Medulla oblongata (tissue), 1 donor: ENCODE results near the gene DEGS1.

Source experiments
- DNase-seq: peaks from one replicate; pipeline ENCODE4 v3.0.0-alpha.2; 2015; ENCODE audit errors: extremely low spot score

The DEGS1 gene

DNA sequence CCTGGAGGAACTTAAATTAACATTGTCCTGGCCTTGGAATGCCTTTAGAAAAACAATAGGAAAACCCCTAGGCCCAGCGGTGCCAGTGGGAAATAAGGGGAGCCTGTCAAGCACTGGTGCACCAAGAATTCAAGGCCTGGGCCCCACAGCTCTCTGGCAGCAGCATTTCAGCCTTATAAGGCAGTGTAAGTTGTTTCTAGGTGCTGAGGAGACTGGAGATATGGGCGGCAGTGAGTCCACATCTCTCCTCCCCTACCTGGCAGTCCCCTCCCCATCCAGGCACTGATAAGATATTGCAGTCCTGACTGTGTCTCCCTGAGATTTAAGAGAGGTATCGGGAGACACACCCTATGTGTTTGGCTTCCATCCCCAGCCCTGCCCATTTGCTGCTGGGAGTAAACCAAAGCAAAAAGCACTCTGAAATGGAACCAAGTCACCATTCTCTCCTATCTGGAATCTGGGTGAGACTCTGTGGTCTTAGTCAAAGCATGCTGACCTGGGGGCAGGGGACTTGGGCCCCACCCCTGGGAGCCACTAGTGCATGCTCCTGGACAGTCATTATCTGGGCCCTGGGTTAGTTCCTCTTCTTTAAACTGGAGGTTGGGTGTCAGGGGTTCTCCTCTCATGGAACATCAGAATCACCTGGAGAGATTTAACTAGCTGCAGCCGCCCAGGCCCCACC, 30.5 kb downstream of the DEGS1 start:
- DNase-seq = no peak

DNA sequence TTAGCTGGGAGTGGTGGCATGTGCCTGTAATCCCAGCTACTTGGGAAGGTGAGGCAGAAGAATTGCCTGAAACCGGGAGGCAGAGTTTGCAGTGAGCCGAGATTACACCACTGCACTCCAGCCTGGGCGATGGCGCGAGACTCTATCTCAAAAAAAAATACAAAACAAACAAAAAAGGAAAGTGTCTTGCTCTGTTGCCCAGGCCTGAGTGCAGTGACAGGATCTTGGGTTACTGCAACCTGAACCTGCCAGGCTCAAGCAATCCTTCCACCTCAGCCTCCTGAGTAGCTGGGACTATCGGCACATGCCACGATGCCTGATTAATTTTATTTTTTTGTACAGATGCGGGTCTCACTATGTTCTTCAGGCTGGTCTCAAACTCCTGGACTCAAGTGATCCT, 33.3 kb downstream of the DEGS1 start:
- DNase-seq = no peak

DNA sequence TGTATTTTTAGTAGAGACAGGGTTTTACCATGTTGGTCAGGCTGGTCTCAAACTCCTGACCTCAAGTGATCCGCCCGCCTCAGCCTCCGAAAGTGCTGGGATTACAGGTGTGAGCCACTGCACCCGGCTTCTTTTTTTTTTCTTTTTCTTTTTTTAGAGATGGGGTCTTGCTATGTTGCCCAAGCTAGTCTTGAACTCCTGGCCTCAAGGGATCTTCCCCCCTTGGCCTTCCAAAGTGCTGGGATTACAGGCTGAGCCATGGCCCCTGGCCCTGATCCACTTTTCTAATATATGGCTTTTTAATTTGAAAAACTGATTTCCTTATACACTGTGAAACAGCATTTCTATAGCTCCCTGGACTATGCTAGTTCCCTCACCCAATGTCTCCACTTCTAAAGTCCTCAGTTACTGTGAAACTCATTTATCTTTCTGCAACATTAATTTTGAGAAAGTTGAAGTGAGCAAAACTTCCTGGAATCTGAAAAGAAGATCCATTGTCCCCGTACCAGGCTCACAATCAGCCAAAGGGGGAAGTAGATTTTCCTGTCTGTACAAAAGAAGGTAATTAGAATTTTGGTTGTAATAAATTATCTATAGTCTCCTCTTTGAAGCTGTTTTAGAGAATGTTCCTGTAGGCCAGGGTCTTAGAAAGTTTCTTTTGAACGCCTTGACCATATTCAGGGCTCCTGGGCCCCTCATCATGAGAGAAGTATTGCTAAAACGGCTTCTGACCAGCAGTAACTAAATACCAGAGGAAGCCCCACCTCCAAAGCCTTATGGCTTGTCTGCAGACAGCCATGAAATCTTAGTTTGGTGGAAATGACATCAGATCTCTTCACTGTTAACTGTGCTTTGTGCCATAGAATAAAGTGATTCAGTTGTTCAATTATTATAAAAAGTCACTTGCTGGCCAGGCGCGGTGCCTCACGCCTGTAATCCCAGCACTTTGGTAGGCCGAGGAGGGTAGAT, 34.9 kb downstream of the DEGS1 start:
- no peak for DNase-seq

DNA sequence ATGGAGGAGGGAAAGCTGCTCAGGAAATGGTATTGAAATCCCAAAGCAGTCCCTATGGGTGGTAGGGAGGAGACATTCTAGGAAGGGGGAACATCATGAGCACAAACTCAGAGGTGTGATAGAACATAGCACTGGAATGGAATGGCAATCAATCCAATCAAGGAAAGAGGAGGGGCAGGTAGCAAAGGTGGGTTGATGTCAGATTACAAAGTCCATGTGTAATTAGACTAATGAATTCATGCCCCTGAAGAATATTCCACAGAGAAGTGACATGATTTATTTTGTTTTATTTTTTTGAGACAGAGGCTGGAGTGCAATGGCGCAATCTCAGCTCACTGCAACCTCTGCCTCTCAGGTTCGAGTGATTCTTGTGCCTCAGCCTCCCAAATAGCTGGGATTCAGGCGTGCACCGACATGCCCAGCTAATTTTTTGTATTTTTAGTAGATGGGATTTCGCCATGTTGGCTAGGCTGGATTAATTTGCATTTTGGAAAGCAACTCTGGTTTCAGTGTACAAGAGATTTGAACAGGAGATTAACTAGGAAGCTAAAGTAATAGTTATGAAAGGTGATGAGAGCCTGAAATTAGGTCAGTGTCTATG, 36.1 kb downstream of the DEGS1 start:
- DNase-seq = no peak

DNA sequence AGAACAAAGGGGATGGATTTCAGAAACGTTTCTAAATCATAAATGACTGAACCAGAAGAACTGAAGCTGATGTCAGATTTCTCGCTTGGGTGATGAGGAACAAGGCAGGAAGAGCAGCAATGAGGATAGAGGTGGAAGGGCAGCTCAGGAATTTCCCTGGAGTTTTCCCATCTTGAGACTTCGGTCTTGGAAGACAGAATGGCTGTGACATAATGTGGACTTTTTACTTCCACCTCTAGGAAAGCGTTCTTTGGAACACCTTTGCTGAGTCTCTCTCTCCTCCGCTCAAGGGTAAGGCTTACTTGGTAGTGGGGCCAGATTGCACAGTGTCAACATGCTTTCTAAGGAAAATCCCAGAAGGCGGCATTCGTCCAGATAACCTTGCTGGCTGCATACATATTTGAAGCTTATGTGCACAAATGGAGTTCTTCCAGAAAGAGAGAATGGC, 36.6 kb downstream of the DEGS1 start:
- no peak for DNase-seq

DNA sequence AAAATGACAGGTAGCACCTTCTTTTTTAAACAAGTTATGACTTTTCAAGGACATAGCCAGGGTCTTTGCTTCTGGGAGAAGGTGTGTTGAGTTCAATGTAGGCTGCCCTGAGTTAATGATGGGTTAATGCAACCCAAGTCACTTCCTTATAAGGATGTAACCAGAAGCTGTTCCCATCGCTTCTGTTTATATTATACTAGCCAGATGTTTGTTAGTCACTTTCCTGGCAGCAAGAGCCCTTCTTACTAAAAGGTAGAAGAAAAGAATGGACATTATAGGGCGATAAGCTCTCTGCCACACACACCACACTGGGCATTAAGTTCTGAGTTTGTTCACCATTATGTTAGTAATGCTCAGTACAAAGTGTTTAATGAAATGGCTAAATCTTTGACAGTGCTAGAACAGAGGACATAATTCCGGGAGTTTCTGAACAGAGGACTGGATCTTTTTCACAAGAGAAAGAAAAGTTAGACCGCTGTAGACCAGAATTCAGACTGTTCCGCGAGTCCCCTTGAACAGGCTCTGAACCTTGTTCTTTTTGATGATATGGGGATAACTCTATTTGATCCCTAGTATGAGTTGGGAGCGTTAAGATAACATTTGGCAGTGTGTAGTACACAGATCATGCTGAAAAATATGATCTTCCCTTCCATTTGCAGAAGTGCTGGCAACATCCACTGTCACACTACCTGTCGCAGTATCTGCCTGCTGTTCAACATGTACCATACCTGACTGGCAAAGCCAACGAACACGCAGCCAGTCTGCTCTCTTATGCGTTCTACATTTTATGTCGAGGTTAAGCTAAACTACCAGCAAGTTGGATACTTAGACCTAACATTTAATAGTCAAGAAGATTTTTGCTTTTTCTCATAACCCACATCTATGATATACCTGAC, 41.0 kb downstream of the DEGS1 start:
- no peak for DNase-seq

DNA sequence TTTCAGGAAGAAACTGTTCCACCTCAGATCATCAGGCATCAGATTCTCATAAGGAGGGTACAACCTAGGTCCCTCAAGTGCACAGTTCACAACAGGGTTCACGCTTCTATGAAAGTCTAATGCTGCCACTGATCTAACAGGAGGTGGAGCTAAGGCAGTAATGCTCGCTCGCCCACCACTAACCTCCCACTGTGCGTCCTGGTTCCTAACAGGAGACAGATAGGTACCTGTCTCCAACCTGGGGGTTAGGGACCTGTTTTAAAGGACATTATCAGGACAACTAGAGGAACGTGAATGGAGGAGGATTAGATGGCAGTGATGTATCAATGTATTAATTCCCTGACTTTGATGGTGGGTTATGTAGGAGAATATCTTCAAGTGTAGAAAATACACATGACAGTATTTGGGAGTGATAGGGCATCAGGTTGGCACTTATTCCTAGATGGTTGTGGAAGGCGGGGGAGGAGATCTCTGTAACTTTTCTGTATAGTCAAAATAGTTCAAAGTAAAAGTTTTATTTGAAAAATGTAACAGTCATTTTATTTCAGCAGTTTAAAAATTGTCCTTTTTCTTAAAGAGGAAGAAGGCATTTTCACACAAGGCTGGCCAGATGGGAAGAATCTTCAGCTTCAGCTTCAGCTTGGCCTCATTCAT, 43.9 kb downstream of the DEGS1 start:
- DNase-seq = no peak

DNA sequence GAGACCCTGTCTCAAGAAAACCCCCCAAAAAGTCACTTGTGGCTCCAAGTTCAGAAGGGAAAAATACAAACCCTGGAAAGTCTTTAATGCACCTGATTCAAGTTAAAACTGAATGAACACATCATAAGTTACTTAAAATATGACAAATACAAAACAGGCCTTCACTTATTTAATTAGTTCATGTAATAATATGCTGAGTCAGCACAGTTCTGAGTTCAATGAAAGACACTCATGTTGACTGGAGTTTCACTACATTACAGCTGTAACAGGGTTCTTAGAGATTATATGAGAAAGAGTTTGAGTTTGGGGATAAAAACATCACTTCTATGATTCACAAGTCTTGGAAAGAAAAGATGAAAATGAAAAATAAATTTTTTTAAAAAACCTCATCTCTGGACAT, 51.0 kb downstream of the DEGS1 start:
- DNase-seq = no peak

DNA sequence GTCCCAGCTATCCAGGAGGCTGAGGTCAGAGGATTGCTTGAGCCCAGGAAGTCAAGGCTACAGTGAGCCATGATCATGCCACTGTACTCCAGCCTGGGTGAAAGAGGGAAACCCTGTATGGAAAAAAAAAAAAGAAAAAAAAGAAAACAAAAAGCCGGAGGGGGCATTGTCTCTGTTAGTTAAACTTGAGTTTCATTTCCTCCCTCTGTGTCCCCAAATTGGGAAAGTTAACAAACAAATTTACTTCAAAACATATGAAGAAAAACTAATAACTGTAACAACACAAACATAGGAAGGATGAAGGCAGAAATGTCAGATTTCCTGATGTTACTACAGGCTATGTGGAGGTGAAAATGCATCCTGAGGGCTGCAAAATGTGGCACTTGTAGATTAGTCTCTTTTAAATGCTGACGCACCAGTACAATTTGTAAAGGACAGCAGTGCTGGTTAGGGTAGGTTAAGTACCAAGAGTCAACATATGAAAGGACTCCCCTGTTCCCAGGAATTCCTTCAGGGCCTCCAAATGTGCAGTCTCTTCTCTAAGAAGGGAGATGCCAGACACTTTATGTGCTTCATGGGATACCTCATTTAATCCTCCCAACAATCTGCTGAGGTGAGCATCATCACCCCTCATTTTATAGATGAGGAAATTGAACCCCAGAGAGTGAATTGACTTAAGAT, 52.9 kb downstream of the DEGS1 start:
- no peak for DNase-seq

DNA sequence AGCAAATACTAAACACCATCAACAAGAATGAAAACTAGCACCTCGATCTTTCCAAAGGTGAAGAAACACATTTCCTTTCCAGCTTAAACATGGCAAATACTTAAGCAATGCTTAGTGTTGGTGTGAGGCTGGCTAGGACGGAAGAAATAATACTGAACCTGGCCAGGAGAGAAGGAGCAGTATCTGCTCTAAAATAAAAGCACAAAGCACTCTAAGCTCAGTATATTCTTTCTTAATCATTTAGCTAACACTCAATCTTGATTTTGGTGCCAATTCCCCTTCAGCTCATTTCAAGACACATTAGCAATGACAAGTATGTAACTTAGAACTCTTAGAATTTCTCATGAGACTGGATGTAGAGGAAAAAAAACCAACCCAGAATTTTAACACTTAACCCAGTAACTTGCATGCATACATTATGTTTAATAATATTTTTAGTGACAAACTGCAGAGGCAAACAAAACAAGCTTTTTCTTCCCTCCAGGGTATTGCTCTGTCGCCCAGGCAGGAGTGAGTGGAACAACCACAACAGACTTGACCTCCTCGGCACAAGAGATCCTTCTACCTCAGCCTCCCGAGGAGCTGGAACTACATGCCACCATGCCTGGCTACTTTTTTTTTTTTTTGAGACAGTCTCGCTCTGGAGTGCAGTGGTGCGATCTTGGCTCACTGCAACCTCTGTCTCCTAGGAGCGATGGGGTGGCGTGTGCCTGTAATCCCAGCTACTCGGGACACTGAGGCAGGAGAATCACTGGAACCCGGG, 54.3 kb downstream of the DEGS1 start:
- no peak for DNase-seq

DNA sequence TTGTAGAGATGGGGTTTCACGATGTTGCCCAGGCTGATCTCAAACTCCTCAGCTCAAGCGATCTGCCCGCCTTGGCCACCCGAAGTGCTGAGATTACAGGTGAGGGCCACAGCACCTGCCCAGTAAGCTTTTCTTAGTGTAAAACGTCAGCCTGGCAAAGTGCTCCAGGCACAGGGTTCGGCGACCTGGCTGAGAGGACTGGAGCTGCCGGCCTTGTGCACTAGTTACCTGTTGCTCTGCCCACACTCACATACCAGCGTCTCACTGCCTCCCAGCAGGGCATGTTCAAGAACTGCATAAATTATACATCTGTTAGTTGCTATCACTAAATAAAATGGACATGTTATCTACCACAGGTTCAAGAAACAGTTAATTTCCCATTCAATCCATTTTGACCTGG, 55.2 kb downstream of the DEGS1 start:
- no peak for DNase-seq

DNA sequence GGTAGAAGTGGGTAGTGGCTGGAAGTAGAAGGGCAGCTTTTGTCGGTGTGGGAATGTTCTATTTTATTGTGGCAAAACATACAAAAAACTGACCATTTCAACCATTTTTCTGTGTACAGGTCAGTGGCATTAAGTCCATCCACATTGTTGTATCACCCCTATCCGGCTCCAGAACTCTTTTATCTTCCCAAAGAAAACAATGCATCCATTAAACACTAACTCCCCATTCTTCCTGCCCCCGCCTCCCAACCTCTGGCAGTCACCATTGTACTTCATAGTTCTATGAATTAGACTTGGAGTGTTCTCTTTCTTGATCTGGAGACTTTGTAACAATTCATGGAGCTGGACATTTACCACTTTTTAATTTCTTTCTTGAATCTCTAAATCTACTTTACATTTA, 55.7 kb downstream of the DEGS1 start:
- peak; percentile 37 for DNase-seq
